Loucy (cell line): ENCODE results near the gene CALN1.
"Not testable (repeated sequence)": the region's sequence is repeated elsewhere in the genome, so short reads cannot be mapped to it uniquely, and the experiment has no call there.

Source experiments
- H2AFZ ChIP-seq: fragments of 200-600 bp; sonication (generic); 2 replicates; pipeline ENCODE4 v1.6.0; 2016; ENCODE audit warnings: antibody characterized with exemption, mild to moderate bottlenecking, low read length, moderate library complexity
- H3F3A ChIP-seq: fragments of 200-600 bp; 2 replicates; pipeline ENCODE4 v1.6.0; 2016; ENCODE audit warnings: antibody characterized with exemption, low read depth, mild to moderate bottlenecking
- H3K27me3 ChIP-seq: fragments of 200-600 bp; sonication (generic); 2 replicates; pipeline ENCODE4 v1.6.1; 2014; ENCODE audit warnings: low read length, mild to moderate bottlenecking; ENCODE audit not compliant: insufficient read depth, poor library complexity, severe bottlenecking
- H3K36me3 ChIP-seq: fragments of 200-600 bp; sonication (generic); 2 replicates; pipeline ENCODE4 v1.6.1; 2016; ENCODE audit warnings: low read length; ENCODE audit not compliant: insufficient read depth
- H3K4me1 ChIP-seq: fragments of 200-600 bp; sonication (generic); 2 replicates; pipeline ENCODE4 v1.5.1; 2014; ENCODE audit warnings: low read length, mild to moderate bottlenecking; ENCODE audit not compliant: insufficient read depth, poor library complexity, severe bottlenecking
- H3K4me2 ChIP-seq: fragments of 200-600 bp; sonication (generic); 2 replicates; pipeline ENCODE4 v1.6.0; 2014; ENCODE audit warnings: antibody characterized with exemption, low read length, low read depth, mild to moderate bottlenecking; ENCODE audit not compliant: poor library complexity, severe bottlenecking
- H3K4me3 ChIP-seq: fragments of 200-600 bp; sonication (generic); 2 replicates; pipeline ENCODE4 v1.5.1; 2014; ENCODE audit warnings: low read length, mild to moderate bottlenecking, mixed read lengths; ENCODE audit not compliant: poor library complexity, severe bottlenecking
- H3K79me2 ChIP-seq: fragments of 200-600 bp; sonication (generic); 2 replicates; pipeline ENCODE4 v1.6.1; 2014; ENCODE audit warnings: low read length; ENCODE audit not compliant: insufficient read depth
- H3K9ac ChIP-seq: fragments of 200-600 bp; sonication (generic); 2 replicates; pipeline ENCODE4 v1.6.0; 2014; ENCODE audit warnings: mild to moderate bottlenecking, low read depth, low read length, moderate library complexity; ENCODE audit not compliant: poor library complexity, severe bottlenecking
- H3K9me2 ChIP-seq: fragments of 200-600 bp; sonication (generic); replicated peaks from 2 replicates; pipeline ENCODE4 v1.6.1; 2016; ENCODE audit warnings: low read depth, low read length, mixed read lengths
- H3K9me3 ChIP-seq: fragments of 200-600 bp; sonication (generic); 2 replicates; pipeline ENCODE4 v1.6.1; 2014; ENCODE audit warnings: mild to moderate bottlenecking, antibody characterized with exemption, low read length, low read depth; ENCODE audit not compliant: insufficient read depth
- H4K20me1 ChIP-seq: fragments of 200-600 bp; sonication (generic); 2 replicates; pipeline ENCODE4 v1.6.0; 2014; ENCODE audit warnings: antibody characterized with exemption, low read length, mild to moderate bottlenecking; ENCODE audit not compliant: insufficient read depth, poor library complexity, severe bottlenecking
- CTCF ChIP-seq: fragments of 200-600 bp; sonication (generic); conservative IDR thresholded peaks from 2 replicates; pipeline ENCODE4 v1.5.1; 2014; ENCODE audit warnings: mild to moderate bottlenecking, antibody characterized with exemption, low read length
- EZH2phosphoT487 ChIP-seq: fragments of 200-600 bp; IDR thresholded peaks from 2 replicates; pipeline ENCODE4 v1.6.1; 2018; ENCODE audit warnings: antibody characterized with exemption, mild to moderate bottlenecking, moderate library complexity, borderline replicate concordance

Gene CALN1

GRCh38 chr7:71824006-71824760 is 588.0 kb downstream of the CALN1 start:
- TF ChIP-seq CTCF (no peak), EZH2phosphoT487 (no peak)
- H3K4me3 ChIP-seq, result no peak overlapping the region
- H3K36me3 ChIP-seq, result no peaks in the 10 kb centered on the region
- no peaks in the 10 kb centered on the region for H4K20me1 ChIP-seq
- no peaks in the 10 kb centered on the region for H3K9me2 ChIP-seq
- H2AFZ ChIP-seq, result no peak overlapping the region
- no peaks in the 10 kb centered on the region for H3K27me3 ChIP-seq
- no peak overlapping the region for H3K4me2 ChIP-seq
- no peaks in the 10 kb centered on the region; the same call in 1 of the 2 replicates for H3K9me3 ChIP-seq
- H3K9ac ChIP-seq, result no peak overlapping the region
- no peaks in the 10 kb centered on the region for H3K4me1 ChIP-seq
- H3F3A ChIP-seq, result no peaks in the 10 kb centered on the region
- H3K79me2 ChIP-seq, result no peaks in the 10 kb centered on the region

- H3K4me3 ChIP-seq, H4K20me1 ChIP-seq, H2AFZ ChIP-seq, H3K27me3 ChIP-seq, H3F3A ChIP-seq, H3K4me2 ChIP-seq, H3K79me2 ChIP-seq, H3K9me2 ChIP-seq, H3K4me1 ChIP-seq, H3K36me3 ChIP-seq, H3K9ac ChIP-seq, H3K9me3 ChIP-seq: not testable (repeated sequence)
Measured at GRCh38 chr7:71822406-71822805, 589.7 kb downstream of the CALN1 start.

- Histone ChIP-seq H3K79me2 (no peaks in the 10 kb centered on the region), H3K27me3 (no peaks in the 10 kb centered on the region), H4K20me1 (no peaks in the 10 kb centered on the region), H3K36me3 (no peaks in the 10 kb centered on the region), H3K9me2 (no peaks in the 10 kb centered on the region), H3F3A (no peaks in the 10 kb centered on the region), H2AFZ (no peak overlapping the region), H3K4me3 (no peak overlapping the region), H3K4me2 (no peak overlapping the region), H3K9ac (no peak overlapping the region), H3K4me1 (no peaks in the 10 kb centered on the region), H3K9me3 (no peaks in the 10 kb centered on the region; the same call in 1 of the 2 replicates)
- no peak for TF ChIP-seq CTCF
- TF ChIP-seq EZH2phosphoT487, result no peak
Measured at GRCh38 chr7:71817916-71818315, 594.2 kb downstream of the CALN1 start.

- Histone ChIP-seq H3K4me2 (no peak overlapping the region), H3K4me3 (no peak overlapping the region), H4K20me1 (no peaks in the 10 kb centered on the region), H3K9me3 (0 out of 2 replicates have a peak, but pooled peaks cover 3% of the 10 kb centered on the region), H3K9ac (no peak overlapping the region), H3K4me1 (no peaks in the 10 kb centered on the region), H2AFZ (no peak overlapping the region), H3K27me3 (no peaks in the 10 kb centered on the region), H3K9me2 (no peaks in the 10 kb centered on the region), H3K79me2 (no peaks in the 10 kb centered on the region), H3K36me3 (no peaks in the 10 kb centered on the region), H3F3A (no peaks in the 10 kb centered on the region)
- TF ChIP-seq EZH2phosphoT487, result no peak
- TF ChIP-seq CTCF, result no peak
Measured at GRCh38 chr7:71808115-71808514, 604.0 kb downstream of the CALN1 start.
